ENCODE results near the gene TMEM8B.

TMEM8B gene

GRCh38 chr9:35845824-35846771, 17.1 kb downstream of the TMEM8B start:
- no peak overlapping the region for H3K4me3 ChIP-seq (ENCODE audit: low read length)
- TF ChIP-seq CTCF (IDR thresholded peaks at IDR 0.05; ENCODE audit: insufficient read depth, low read depth, low read length, missing control alignments), result no peak
- no peak for DNase-seq (ENCODE audit: low read depth)

- no peak overlapping the region for H3K4me3 ChIP-seq (ENCODE audit: low read length)
- TF ChIP-seq CTCF (IDR thresholded peaks at IDR 0.05; ENCODE audit: insufficient read depth, low read depth, low read length, missing control alignments), result no peak
- peak; percentile 97 for DNase-seq (ENCODE audit: low read depth)
These were observed 19.0 kb downstream of the TMEM8B start for GRCh38 chr9:35847792-35848572.

- DNase-seq (ENCODE audit: low read depth), result no peak
- TF ChIP-seq CTCF (IDR thresholded peaks at IDR 0.05; ENCODE audit: insufficient read depth, low read depth, low read length, missing control alignments), result no peak
- no peak overlapping the region for H3K4me3 ChIP-seq (ENCODE audit: low read length)
These were observed 23.3 kb downstream of the TMEM8B start for GRCh38 chr9:35852267-35852815.

GRCh38 chr9:35852876-35853865, 24.1 kb downstream of the TMEM8B start:
- no peak for DNase-seq (ENCODE audit: low read depth)
- TF ChIP-seq CTCF (IDR thresholded peaks at IDR 0.05; ENCODE audit: insufficient read depth, low read depth, low read length, missing control alignments), result no peak
- H3K4me3 ChIP-seq (ENCODE audit: low read length), result no peak overlapping the region

- TF ChIP-seq CTCF (IDR thresholded peaks at IDR 0.05; ENCODE audit: insufficient read depth, low read depth, low read length, missing control alignments), result no peak
- DNase-seq (ENCODE audit: low read depth), result no peak
- H3K4me3 ChIP-seq (ENCODE audit: low read length), result no peak overlapping the region
These were observed 25.2 kb downstream of the TMEM8B start for GRCh38 chr9:35854091-35854762.
